ENCODE measurements around the gene PI4KB.

PI4KB gene

GRCh38 chr1:151346082-151346768 lies 19.0 kb upstream of the PI4KB start:
- DNase-seq: no peak

GRCh38 chr1:151344291-151344690 lies 17.1 kb upstream of the PI4KB start:
- DNase-seq: no peak

GRCh38 chr1:151343587-151343986 lies 16.4 kb upstream of the PI4KB start:
- DNase-seq: no peak

GRCh38 chr1:151342569-151342968 lies 15.4 kb upstream of the PI4KB start:
- no peak for DNase-seq

- no peak for DNase-seq
Observed at GRCh38 chr1:151342021-151342420, 14.8 kb upstream of the PI4KB start.

- DNase-seq: peak in 1 of 2 experiments; percentile 61
Observed at GRCh38 chr1:151340870-151341754, 13.9 kb upstream of the PI4KB start.

- no peak for DNase-seq
Observed at GRCh38 chr1:151336556-151336955, 9.3 kb upstream of the PI4KB start.

- no peak for DNase-seq
Observed at GRCh38 chr1:151334822-151335221, 7.6 kb upstream of the PI4KB start.

GRCh38 chr1:151327903-151328674 lies 873 bp upstream of the PI4KB start:
- DNase-seq: no peak

- DNase-seq: no peak
Observed at GRCh38 chr1:151326619-151327222, 495 bp downstream of the PI4KB start.

GRCh38 chr1:151325646-151326429 lies 1.4 kb downstream of the PI4KB start:
- no peak for DNase-seq

- no peak for DNase-seq
Observed at GRCh38 chr1:151325231-151325630, 2.0 kb downstream of the PI4KB start.

GRCh38 chr1:151324390-151324930 lies 2.8 kb downstream of the PI4KB start:
- DNase-seq: peak in 1 of 2 experiments; percentile 28

- no peak for DNase-seq
Observed at GRCh38 chr1:151318975-151319374, 8.2 kb downstream of the PI4KB start.

GRCh38 chr1:151315565-151316235 lies 11.5 kb downstream of the PI4KB start:
- no peak for DNase-seq

GRCh38 chr1:151314137-151314875 lies 12.9 kb downstream of the PI4KB start:
- DNase-seq: no peak

GRCh38 chr1:151313501-151313900 lies 13.7 kb downstream of the PI4KB start:
- no peak for DNase-seq

- no peak for DNase-seq
Observed at GRCh38 chr1:151312826-151313225, 14.4 kb downstream of the PI4KB start.

GRCh38 chr1:151312411-151312810 lies 14.8 kb downstream of the PI4KB start:
- DNase-seq: no peak

- DNase-seq: no peak
Observed at GRCh38 chr1:151311589-151312331, 15.5 kb downstream of the PI4KB start.

Data from cerebellar nuclear complex (tissue), 1 donor.